Effector memory CD8-positive, alpha-beta T cell (primary cell): ENCODE data around the gene SH3RF3.
A peak's percentile ranks its signal among the peaks of the same experiment; 100 is the strongest.

Experiments used
- ATAC-seq: fragments of 150-1000 bp; cut with Tn5 transposase; replicated peaks from 2 replicates; pipeline ENCODE4 v1.10.0; 2021; ENCODE audit warnings: mild to moderate bottlenecking, moderate library complexity
- DNase-seq, 3 experiments: peaks; one replicate each; pipeline ENCODE4 v3.0.0; 2021
- H3K27ac Mint-ChIP-seq, 2 donors: one replicate each; pipeline ENCODE4 v1.8.0; 2022; ENCODE audit warnings: mild to moderate bottlenecking in 2 of 2, mixed read lengths in 2 of 2, moderate library complexity in 2 of 2
- H3K27me3 Mint-ChIP-seq, 2 donors: one replicate each; pipeline ENCODE4 v1.8.0; 2022; ENCODE audit warnings: mixed read lengths in 2 of 2
- H3K36me3 Mint-ChIP-seq: one replicate; pipeline ENCODE4 v1.8.0; 2022; ENCODE audit warnings: mild to moderate bottlenecking, moderate library complexity, mixed read lengths; ENCODE audit not compliant: insufficient read depth
- H3K4me1 Mint-ChIP-seq, 2 donors: one replicate each; pipeline ENCODE4 v1.8.0; 2022; ENCODE audit warnings: low read depth in 2 of 2, mixed read lengths in 2 of 2
- H3K4me3 Mint-ChIP-seq, 2 donors: one replicate each; pipeline ENCODE4 v1.8.0; 2022; ENCODE audit warnings: mild to moderate bottlenecking in 2 of 2, mixed read lengths in 2 of 2, moderate library complexity in 2 of 2
- H3K9me3 Mint-ChIP-seq, 2 donors: one replicate each; pipeline ENCODE4 v1.8.0; 2022; ENCODE audit warnings: mixed read lengths in 2 of 2

The SH3RF3 gene

DNA sequence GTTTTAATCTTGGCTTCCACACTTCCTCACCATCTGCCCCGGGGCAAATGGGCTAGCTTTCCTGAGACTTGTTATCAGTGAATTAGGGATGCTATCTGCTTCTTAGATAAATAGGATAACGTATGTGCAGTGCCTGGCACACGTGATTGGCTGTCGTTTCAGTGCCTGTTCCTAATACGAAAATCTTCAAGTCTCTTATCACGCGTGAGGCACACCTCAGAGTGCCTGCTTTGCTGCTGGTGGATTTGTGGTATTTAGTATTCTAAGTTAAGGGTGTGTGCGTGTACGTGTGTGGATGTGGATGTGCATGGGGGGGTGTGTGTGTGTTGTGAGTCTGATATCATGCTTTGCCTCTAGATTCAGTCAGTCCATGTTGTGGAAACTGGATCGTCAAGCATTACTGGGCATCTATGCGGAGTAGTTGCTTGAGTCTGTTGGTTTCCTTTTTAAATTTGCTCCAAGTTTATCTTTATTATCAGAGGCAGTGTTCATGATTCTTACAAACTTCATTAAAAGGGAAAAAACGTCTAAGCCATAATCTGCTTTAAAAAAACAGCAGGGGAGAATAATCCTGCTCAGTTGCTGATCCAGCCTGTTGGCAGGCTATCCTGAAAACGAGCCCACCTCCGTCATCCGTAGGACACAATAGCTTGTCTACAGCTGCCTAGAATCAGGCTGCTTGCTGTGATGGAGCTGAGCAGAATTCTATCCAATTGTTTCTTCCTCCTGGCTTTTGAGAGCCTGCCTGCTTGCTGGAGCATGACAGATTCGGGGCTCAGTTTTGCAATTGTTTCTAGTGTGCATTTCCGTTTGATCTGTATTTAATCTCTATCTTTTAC, 6.6 kb downstream of the SH3RF3 start:
- Mint-ChIP-seq H3K4me1 (peaks cover 3 to 4% of the 10 kb centered on the region in 2 donors), H3K9me3 (no peaks in the 10 kb centered on the region), H3K27ac (no peak overlapping the region), H3K4me3 (no peak overlapping the region), H3K27me3 (peaks cover 65 to 96% of the 10 kb centered on the region in 2 donors), H3K36me3 (no peaks in the 10 kb centered on the region)
- DNase-seq (no peak), ATAC-seq (no peak)

DNA sequence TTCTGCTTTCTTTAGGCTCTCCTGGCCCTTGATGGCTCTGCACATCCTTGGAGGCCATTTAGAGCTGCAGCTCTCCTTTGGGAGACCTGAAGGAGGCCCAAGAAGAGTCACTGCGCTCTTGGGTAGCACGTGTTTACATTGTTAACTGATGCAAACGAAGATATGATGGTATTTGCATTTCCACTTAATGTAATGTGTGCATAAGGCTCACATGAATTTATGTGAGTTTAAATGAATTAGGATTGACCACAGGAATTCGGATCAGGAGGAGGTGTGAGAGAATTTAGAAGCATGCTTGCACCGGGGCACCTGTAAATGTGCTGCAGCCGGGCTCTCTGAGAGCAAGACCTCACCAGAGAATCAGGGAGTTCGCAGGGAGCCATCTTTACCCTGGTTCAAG, 7.5 kb downstream of the SH3RF3 start:
- H3K9me3 Mint-ChIP-seq, result no peaks in the 10 kb centered on the region
- peaks cover 63 to 95% of the 10 kb centered on the region in 2 donors for H3K27me3 Mint-ChIP-seq
- no peaks in the 10 kb centered on the region for H3K36me3 Mint-ChIP-seq
- no peak overlapping the region for H3K27ac Mint-ChIP-seq
- DNase-seq (no peak), ATAC-seq (no peak)
- H3K4me3 Mint-ChIP-seq, result no peak overlapping the region
- H3K4me1 Mint-ChIP-seq, result peaks cover 3 to 4% of the 10 kb centered on the region in 2 donors

DNA sequence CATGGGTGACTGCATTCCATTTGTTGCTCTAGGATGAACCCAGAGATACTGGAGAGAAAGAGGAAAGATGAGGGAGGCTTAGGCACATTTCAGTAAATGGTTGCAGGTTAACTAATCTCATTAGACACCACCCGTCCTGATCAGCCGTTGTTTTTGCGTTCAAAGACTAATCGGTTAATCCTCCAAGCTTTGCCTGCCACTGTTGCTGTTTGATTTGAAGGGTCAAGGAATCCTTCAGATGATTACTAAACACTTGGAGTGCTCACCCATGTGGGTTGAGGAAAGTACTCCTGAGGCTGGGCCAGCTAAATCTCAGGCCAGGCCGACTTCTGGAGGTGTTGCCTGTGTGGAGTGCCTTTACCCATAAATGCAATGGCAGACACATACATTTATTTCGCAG, 8.6 kb downstream of the SH3RF3 start:
- DNase-seq, result no peak
- Mint-ChIP-seq H3K36me3 (no peaks in the 10 kb centered on the region), H3K27ac (no peak overlapping the region)

DNA sequence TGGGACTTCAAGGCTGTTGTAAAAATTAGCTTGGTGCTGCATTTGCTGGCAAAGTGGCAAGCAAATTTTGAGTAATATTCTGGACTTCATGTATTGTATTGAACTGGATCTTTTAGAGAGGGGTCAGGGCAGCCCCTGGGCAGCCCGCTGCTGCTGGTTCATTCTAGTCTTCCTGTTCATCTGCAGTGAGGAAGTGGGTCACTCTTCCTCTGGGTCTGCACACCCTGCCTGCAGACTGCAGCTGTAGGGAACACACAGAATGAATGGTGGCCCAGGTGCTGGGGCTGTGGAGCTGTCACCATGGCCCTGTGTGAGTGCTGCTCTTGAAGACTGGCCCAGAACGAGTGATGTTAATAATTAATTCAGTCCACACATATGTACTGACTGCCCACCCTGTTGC, 9.4 kb downstream of the SH3RF3 start:
- no peak for ATAC-seq
- Mint-ChIP-seq H3K36me3 (no peaks in the 10 kb centered on the region), H3K27me3 (peaks cover 66 to 94% of the 10 kb centered on the region in 2 donors), H3K27ac (no peak overlapping the region), H3K4me1 (peaks cover 7 to 10% of the 10 kb centered on the region in 2 donors), H3K9me3 (no peaks in the 10 kb centered on the region), H3K4me3 (no peak overlapping the region)
- no peak for DNase-seq

More for the DNA sequence above, 8.6 kb downstream of the SH3RF3 start:
- Mint-ChIP-seq H3K9me3 (no peaks in the 10 kb centered on the region), H3K27me3 (peaks cover 67 to 97% of the 10 kb centered on the region in 2 donors), H3K4me1 (peaks cover 4 to 5% of the 10 kb centered on the region in 2 donors), H3K4me3 (no peak overlapping the region)
- ATAC-seq, result no peak

DNA sequence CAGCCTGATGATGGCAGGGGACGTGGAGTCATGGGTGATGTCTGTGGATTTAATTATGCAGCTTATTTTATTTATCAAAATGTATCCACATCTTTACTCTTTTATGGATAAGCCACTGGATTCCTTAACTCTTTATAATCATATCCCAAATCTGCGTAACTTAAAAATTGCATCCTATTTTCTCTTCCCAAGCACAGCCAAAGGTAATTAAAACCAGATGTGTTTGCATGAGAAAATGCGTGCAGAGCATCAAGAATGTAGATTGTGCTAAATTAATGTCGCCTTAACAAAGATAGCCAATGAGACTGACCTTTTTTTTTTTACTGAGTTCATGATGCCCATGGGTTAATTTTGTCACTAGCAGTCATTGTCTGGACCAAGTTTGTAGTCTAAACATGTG, 10.0 kb downstream of the SH3RF3 start:
- Mint-ChIP-seq H3K4me1 (peaks cover 10 to 13% of the 10 kb centered on the region in 2 donors), H3K36me3 (no peaks in the 10 kb centered on the region), H3K4me3 (no peak overlapping the region), H3K27ac (no peak overlapping the region), H3K27me3 (peaks cover 60 to 89% of the 10 kb centered on the region in 2 donors), H3K9me3 (no peaks in the 10 kb centered on the region)
- ATAC-seq, result no peak
- no peak for DNase-seq

DNA sequence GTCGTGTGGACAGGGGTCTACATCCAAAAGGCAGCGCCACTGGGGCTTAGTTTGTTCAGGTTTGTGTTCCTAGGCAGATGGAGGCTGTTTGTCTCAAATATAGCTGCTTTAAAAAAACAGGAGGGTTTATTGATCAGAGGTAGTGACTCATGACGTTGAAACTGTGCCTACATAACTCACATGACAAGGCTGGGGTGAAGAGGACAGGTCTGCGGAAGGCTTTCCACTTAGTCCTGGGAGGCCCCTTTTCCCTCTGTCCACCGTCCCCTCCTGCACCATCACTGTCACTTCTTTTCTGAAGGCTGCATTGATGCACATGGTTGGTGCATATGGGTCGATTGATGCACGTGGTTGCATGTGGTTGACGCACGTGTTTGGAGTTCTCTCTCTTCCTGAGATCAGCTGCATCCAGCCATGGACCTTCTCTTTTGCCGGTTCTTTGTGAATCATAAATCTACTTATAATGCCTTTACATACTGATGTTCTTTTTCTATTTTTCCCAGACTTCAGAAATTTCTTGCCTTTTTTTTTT, 10.9 kb downstream of the SH3RF3 start:
- Mint-ChIP-seq H3K27ac (no peak overlapping the region), H3K9me3 (no peaks in the 10 kb centered on the region), H3K36me3 (no peaks in the 10 kb centered on the region), H3K27me3 (peaks cover 51 to 79% of the 10 kb centered on the region in 2 donors), H3K4me3 (no peak overlapping the region), H3K4me1 (peaks cover 14 to 18% of the 10 kb centered on the region in 2 donors)
- DNase-seq (no peak), ATAC-seq (no peak)

DNA sequence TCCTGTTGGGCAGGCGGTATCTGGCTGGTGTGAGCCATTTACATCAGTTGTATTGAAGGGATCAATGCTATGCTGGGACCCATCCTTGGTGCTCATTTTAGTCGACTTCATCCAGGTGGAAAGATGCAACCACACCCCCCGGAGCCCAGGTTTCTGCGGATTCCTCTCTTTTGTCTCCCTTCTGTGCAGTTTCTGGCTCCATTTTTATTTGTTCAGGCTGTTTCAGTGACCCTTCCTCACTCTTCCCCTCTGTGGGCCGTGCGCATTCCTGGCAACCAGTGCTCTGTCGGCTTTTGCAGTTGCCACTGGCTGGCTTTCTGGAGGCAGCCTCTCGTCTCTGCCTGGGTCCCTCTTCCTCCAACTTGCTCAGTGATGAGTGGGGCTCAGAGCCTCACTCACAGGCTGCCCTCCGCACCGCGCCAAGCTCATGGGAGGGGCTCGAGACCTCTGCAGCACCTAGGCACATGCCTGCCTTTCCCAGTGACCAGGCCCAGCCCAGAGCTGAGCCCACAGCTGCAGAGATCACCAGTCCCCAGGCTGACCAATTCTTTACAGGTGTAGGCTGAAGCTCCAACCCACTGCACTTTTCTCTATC, 12.1 kb downstream of the SH3RF3 start:
- ATAC-seq, result no peak
- Mint-ChIP-seq H3K27me3 (peaks cover 46 to 79% of the 10 kb centered on the region in 2 donors), H3K4me3 (no peak overlapping the region), H3K9me3 (no peaks in the 10 kb centered on the region), H3K36me3 (no peaks in the 10 kb centered on the region), H3K27ac (no peak overlapping the region), H3K4me1 (peaks cover 14 to 18% of the 10 kb centered on the region in 2 donors)
- no peak for DNase-seq

DNA sequence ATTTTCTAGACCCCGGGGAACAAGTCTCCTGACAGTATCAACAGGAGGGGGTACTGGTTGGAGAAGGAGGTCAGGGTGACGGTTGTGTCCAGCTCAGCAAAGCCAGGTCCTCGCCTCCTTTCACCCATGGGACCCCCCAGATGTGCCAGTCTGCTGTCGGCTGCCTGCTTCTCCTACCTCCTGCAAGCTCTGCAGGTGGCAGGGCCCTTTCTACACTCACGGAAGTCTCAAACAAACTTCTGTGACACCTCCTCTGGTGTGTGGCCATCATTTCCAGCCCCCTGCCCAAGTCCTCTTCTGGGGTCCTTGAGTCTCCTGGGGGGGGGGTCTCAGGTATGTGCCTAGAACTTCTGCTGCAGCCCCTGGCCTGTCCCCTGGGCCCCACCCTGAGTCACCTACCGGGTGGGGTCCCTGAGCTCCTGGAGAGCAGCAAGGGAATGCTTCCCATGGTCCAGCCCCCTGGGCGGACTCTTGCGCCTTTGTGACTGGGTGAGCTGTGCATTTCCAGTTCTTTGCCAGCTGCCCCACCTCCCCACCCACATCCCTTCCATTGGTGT, 12.8 kb downstream of the SH3RF3 start:
- Mint-ChIP-seq H3K4me1 (peaks cover 14 to 18% of the 10 kb centered on the region in 2 donors), H3K27ac (peak overlapping the region in 1 of 2 donors; percentile 66), H3K27me3 (peaks cover 43 to 77% of the 10 kb centered on the region in 2 donors), H3K4me3 (no peak overlapping the region), H3K9me3 (no peaks in the 10 kb centered on the region), H3K36me3 (no peaks in the 10 kb centered on the region)
- DNase-seq (no peak), ATAC-seq (no peak)

DNA sequence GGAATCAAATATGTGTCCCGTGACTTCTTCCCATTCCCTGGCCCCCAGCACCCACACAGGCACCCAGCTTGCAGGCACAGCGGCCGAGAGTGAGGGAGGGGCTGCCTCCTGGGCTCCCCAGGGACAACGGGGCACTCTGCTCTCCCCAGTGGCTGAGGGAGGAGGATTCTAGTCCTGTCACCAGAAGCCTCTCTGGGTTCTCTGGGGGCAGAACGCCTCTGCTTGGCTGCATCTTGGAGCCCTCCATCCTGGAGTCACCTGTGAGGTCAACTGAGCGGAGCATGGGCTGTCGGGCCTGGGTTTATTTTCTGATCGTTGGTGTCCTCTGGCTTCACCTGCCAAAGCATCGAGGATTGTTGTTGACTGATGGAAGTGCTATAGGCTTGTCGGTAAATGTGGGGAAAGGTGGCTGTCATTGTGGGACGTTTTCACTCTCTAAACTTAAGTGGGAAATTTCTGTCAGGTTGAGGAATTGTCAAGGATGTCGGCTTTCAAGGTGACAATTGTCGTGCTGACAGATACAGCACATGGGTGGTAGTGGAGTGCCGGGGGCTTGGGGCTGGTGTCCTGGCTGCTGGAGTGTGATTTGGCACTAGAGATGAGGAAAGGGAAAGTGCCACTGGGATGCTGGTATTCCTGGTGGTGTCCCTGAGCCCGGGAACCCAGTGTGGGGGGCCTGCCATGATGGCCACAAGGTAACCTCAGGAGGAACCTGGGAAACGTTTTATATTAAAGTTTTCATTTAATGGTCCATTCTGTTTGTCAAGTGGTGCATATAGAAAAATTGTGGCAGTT, 13.6 kb downstream of the SH3RF3 start:
- Mint-ChIP-seq H3K9me3 (no peaks in the 10 kb centered on the region), H3K36me3 (no peaks in the 10 kb centered on the region), H3K27ac (peak overlapping the region; percentile 66 to 68), H3K27me3 (peaks cover 44 to 77% of the 10 kb centered on the region in 2 donors), H3K4me3 (peak overlapping the region; percentile 38 to 43), H3K4me1 (peaks cover 14 to 18% of the 10 kb centered on the region in 2 donors)
- ATAC-seq (no peak), DNase-seq (no peak)

DNA sequence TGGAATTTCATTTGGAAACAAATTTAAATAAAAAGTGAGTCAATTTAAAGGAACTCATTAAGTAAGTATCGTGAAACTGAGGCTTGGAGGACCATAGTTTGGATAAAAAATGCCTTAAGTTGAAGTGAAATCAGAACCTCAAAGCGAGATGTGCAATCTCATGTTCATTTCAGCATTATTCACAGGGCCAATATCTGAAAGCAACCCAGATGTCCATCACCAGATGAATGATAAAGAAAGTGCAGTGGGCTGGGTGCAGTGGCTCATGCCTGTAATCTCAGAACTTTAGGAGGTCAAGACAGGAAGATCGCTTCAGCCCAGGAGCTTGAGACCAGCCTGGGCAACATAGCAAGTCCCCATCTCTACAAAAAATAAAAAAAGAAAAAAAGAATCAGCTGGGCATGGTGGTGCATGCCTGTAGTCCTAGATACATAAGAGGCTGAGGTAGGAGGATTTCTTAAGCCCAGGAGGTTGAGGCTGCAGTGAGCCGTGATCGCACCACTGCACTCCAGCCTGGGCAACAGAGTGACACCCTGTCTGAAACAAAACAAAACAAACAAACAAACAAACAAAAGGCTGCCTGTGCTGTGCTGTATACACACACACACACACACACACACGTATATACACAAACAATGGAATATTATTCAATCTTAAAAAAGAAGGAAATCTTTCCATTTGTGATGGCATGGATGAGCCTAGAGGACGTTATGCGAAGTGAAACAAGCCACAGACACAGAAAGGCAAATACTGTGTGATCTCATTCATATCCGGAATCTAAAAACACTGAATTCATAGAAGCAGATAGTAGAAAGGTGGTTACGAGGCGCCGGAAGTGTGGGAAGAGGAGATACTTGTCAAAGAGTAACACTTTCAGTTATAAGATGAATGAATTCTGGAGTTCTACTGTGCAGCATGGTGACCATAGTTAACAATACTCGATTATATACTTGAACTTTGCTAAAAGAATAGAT, 14.5 kb downstream of the SH3RF3 start:
- Mint-ChIP-seq H3K27me3 (peaks cover 46 to 78% of the 10 kb centered on the region in 2 donors), H3K9me3 (no peaks in the 10 kb centered on the region), H3K4me1 (peaks cover 12 to 15% of the 10 kb centered on the region in 2 donors), H3K27ac (peak overlapping the region in 1 of 2 donors; percentile 68), H3K36me3 (no peaks in the 10 kb centered on the region), H3K4me3 (peak overlapping the region; percentile 43 to 61)
- DNase-seq, result peak; percentile 24 to 48 (median 40)
- peak; percentile 84 for ATAC-seq

DNA sequence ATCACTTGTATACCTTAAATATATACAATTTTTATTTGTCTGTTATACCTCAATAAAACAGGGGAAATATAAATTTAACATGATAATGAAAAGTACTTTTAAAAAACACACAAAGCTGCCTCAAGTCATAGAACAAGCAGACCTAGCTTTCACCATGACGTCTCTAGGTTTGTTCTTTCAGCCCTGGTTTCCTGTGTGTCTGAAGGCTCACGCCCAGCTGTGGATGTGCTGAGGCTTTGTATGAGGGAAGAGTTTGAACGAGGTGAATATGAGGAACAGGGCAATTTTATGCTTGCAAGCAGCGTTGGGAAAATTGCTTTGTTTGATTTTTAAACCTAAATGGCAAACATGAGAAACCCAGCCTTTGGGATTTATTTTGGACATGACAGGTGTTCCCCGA, 15.3 kb downstream of the SH3RF3 start:
- Mint-ChIP-seq H3K27me3 (peaks cover 46 to 78% of the 10 kb centered on the region in 2 donors), H3K4me1 (peaks cover 11 to 14% of the 10 kb centered on the region in 2 donors), H3K4me3 (peak overlapping the region; percentile 14 to 43), H3K27ac (peak overlapping the region in 1 of 2 donors; percentile 76), H3K36me3 (no peaks in the 10 kb centered on the region), H3K9me3 (no peaks in the 10 kb centered on the region)
- DNase-seq (peak; percentile 11 to 24 (median 20)), ATAC-seq (peak; percentile 80)

DNA sequence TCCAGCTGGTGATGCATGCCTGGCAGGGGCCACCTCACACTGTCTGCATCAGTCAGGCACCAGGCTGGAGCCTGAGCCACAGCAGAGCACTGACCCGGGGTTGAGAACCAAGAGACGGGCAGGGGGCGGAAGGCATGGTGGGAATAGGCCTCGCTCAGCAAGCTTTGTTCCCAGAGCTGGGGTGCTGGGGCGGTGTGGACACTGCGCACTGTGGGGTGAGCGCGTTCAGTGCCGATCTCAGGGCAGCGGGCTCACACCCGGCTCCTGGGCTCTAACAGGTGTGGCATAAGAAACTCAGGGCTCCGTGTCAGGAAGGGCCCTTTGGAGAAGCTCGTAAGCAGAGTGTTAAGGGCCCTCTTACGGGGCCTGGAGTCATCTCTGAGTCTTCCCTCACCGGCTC, 15.7 kb downstream of the SH3RF3 start:
- no peak for ATAC-seq
- no peaks in the 10 kb centered on the region for H3K36me3 Mint-ChIP-seq

More for the DNA sequence above, 15.7 kb downstream of the SH3RF3 start:
- DNase-seq, result no peak
- Mint-ChIP-seq H3K27ac (peak overlapping the region in 1 of 2 donors; percentile 76), H3K4me1 (peaks cover 11 to 17% of the 10 kb centered on the region in 2 donors), H3K9me3 (no peaks in the 10 kb centered on the region), H3K27me3 (peaks cover 48 to 78% of the 10 kb centered on the region in 2 donors), H3K4me3 (peak overlapping the region; percentile 14 to 18)
